Heart right ventricle (tissue), 16 donors: ENCODE measurements around the gene RYR3. TPM values are rescaled to one million over a fixed set of nuclear protein-coding genes. Genes with fewer than 3 reads are reported as not detected.
"Not testable (repeated sequence)": the region's sequence is repeated elsewhere in the genome, so short reads cannot be mapped to it uniquely, and the experiment has no call there.

Experiments
- ATAC-seq, 8 donors: fragments of 200-7000 bp; cut with Tn5 transposase; one replicate each; pipeline ENCODE4 v1.9.1; 2020; ENCODE audit warnings: mild to moderate bottlenecking in 8 of 8, moderate library complexity in 8 of 8, moderate number of reproducible peaks in 1 of 8
- DNase-seq, 2 donors: peaks; one replicate each; pipeline ENCODE4 v3.0.0-alpha.2; 2020
- H3K27ac ChIP-seq, 10 donors: fragments of 200-600 bp; sonication (generic) in 2 of 10; one replicate each; pipeline versions ENCODE4 v1.5.0 to v1.8.0; 2020 to 2022; ENCODE audit warnings: mild to moderate bottlenecking in 3 of 10
- H3K27me3 ChIP-seq, 7 donors: fragments of 200-600 bp; one replicate each; pipeline ENCODE4 v1.8.0; 2021 to 2022; ENCODE audit warnings: mild to moderate bottlenecking in 2 of 7
- H3K36me3 ChIP-seq, 9 donors: fragments of 200-600 bp; sonication (generic) in 1 of 9; one replicate each; pipeline versions ENCODE4 v1.5.0 to v1.8.0; 2020 to 2022; ENCODE audit warnings: mild to moderate bottlenecking in 2 of 9
- H3K4me1 ChIP-seq, 9 donors: fragments of 200-600 bp; sonication (generic) in 1 of 9; one replicate each; pipeline versions ENCODE4 v1.5.0 to v1.8.0; 2020 to 2022; ENCODE audit warnings: mild to moderate bottlenecking in 4 of 9
- H3K4me3 ChIP-seq, 10 donors: fragments of 200-600 bp; sonication (generic) in 2 of 10; one replicate each; pipeline versions ENCODE4 v1.5.0 to v1.8.0; 2020 to 2022; ENCODE audit warnings: mild to moderate bottlenecking in 7 of 10, moderate library complexity in 2 of 10
- H3K9me3 ChIP-seq, 11 donors: fragments of 200-600 bp in 10 of 11; sonication (generic) in 2 of 11; one replicate each; pipeline versions ENCODE4 v1.5.0 to v1.8.0; 2013 to 2022; ENCODE audit warnings: mild to moderate bottlenecking in 2 of 11, control low read depth in 1 of 11, moderate library complexity in 1 of 11
- CTCF ChIP-seq, 9 donors: fragments of 200-600 bp; sonication (generic) in 2 of 9; IDR thresholded peaks; one replicate each; pipeline versions ENCODE4 v1.5.0 to v1.8.0; 2021 to 2022; ENCODE audit warnings: antibody characterized with exemption in 9 of 9, mild to moderate bottlenecking in 5 of 9, moderate library complexity in 1 of 9
- WGBS, 2 donors: extraction: QIAGEN DNeasy Blood & Tissue Kit; methylation state at CpG; one replicate each; pipeline ENCODE4 v1.1.7; 2013; ENCODE audit warnings: inconsistent platforms in 1 of 2; 5-methylcytosine and 5-hydroxymethylcytosine counted together
- intact Hi-C, 10 donors: fragments of 100-400 bp; cut with DNase I; formaldehyde crosslinking; loops; one replicate each; pipeline versions ENCODE4 v1.11.1 to v1.14.2; 2022
- polyA plus RNA-seq, 2 donors: library from polyadenylated mRNA; stranded (reverse); fragments of 200-250 nt; gene quantifications; one replicate each; pipeline ENCODE4 v1.2.3, GENCODE V29; 2013
- total RNA-seq, 10 donors: library from RNA; stranded (reverse); fragmentation: NEBNext Ultra II Directional in 3 of 10; extraction: Animal tissue kit (Norgen Biotek cat#: 25700) in 3 of 10; gene quantifications; one replicate each; pipeline versions ENCODE4 v1.2.1 to v1.2.4, GENCODE V29; 2021 to 2023
- donor health status: Arrhythmogenic right ventricular cardiomyopathy.
- donor health status: ischemic (EF 13 %, LVEDD 7.1; RV severe dilation, severe dysfunction).
- donor health status: healthy with polysubstance abuse.
- donor health status: DM: no; HTN: yes; CAD: no.
- donor health status: DM: no; HTN: no; CAD: no.
- donor health status: ischemic (EF 25% LVEDD 6.9; RV normal size, moderate dysfunction).
- donor health status: ischemic (EF 25% LVEDD 5.7; RV mildly dilated, moderate dysfunction).
- donor health status: healthy.
- donor health status: DM: yes; HTN: yes; CAD: no.
- donor health status: Ischemic cardiomyopathy.
- donor health status: ischemic (EF 35%, LVEDD 5.7; RV mildly dilated, moderate dysfunction).
- donor health status: nonischemic (EF 11% LVEDD 7.7; RV severe dilation, severe dysfunction).
- donor health status: DM: yes; HTN: yes; CAD: no.
- donor health status: PGD.
- donor health status: ischemic (EF 29% LVEDD 5.4; RV normal size, mild dysfunction).
- donor health status: nonischemic (EF 23%, LVEDD 6.1; RV moderate dilation, normal function).

RYR3 gene
- total and polyA plus RNA-seq, 12 donors: 0.02 to 1.00 (median 0.13) TPM; not detected in 2

GRCh38 chr15:33813891-33814290 lies 503.1 kb downstream of the RYR3 start:
- intact Hi-C loops: loop anchor here in 1 of 10 donors (5.0 kb wide), 1 partner anchor 47 kb away; no protein-coding TSS in a partner anchor
- Histone ChIP-seq H3K36me3 (no peaks in the 10 kb centered on the region), H3K9me3 (no peaks in the 10 kb centered on the region), H3K27ac (no peak overlapping the region), H3K27me3 (peaks cover 0 to 3% (median 0%) of the 10 kb centered on the region in 7 donors), H3K4me1 (no peaks in the 10 kb centered on the region), H3K4me3 (no peak overlapping the region)
- no peak for TF ChIP-seq CTCF (IDR thresholded peaks at IDR 0.05)
- no peak for ATAC-seq
- WGBS, 2 donors: 25 to 37% methylated on average over 3 of the region's 3 CpGs
- no peak for DNase-seq

DNA sequence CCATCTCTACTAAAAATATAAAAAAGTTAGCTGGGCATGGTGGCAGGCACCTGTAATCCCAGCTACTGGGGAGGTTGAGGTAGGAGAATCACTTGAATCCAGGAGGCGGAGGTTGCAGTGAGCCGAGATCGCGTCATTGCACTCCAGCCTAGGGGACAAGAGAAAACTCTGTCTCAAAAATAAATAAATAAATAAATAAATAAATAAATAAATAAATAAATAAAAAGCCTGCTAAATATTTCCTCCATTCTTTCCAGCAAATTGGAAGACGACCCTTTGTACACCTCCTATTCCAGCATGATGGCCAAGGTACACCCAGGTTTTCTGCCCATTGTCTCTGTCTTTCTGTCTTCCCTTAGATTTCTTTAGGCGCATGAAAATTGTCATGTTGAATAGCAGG lies 508.7 kb downstream of the RYR3 start:
- H3K27me3 ChIP-seq, H3K36me3 ChIP-seq, intact Hi-C loops, H3K27ac ChIP-seq, ATAC-seq, DNase-seq, H3K4me3 ChIP-seq, H3K4me1 ChIP-seq, H3K9me3 ChIP-seq: not testable (repeated sequence)
- WGBS, 2 donors: 97 to 98% methylated on average over 6 of the region's 6 CpGs

- 56 to 71% methylated on average over 4 of the region's 4 CpGs for WGBS, 2 donors
- Histone ChIP-seq H3K9me3 (no peaks in the 10 kb centered on the region), H3K4me1 (no peaks in the 10 kb centered on the region), H3K27ac (no peak overlapping the region), H3K27me3 (peaks cover 0 to 3% (median 0%) of the 10 kb centered on the region in 7 donors), H3K36me3 (no peaks in the 10 kb centered on the region), H3K4me3 (no peak overlapping the region)
- intact Hi-C loops: loop anchor here in 1 of 10 donors (5.0 kb wide), 1 partner anchor 670 kb away; no protein-coding TSS in a partner anchor
- no peak for ATAC-seq
- TF ChIP-seq CTCF (IDR thresholded peaks at IDR 0.05): no peak
- DNase-seq: no peak
Observed at GRCh38 chr15:33822479-33822878, 511.7 kb downstream of the RYR3 start.

DNA sequence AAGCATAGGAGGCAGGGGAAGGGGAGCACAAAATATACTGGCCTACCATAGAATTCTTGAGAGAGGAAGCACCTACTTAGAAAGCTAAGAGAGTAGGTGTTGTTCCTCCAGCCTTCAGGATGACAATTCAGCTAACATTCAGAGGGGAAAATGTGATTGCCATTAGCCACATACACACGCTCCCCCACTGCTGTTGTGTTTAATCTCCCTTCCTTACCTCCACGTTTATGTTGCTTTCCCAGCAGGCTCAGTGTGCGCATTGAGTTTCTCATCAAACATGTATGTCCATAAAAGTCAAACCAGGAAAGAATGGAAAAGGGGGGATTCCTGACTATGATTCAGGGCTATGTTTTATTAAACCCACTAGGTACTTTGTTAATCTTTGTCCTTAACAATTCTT lies 512.4 kb downstream of the RYR3 start:
- Histone ChIP-seq H3K4me3 (no peak overlapping the region), H3K27me3 (peaks cover 0 to 3% (median 0%) of the 10 kb centered on the region in 7 donors), H3K9me3 (peaks cover 0 to under 1% (median 0%) of the 10 kb centered on the region in 11 donors), H3K36me3 (no peaks in the 10 kb centered on the region), H3K4me1 (no peaks in the 10 kb centered on the region), H3K27ac (no peak overlapping the region)
- intact Hi-C loops: loop anchor here in 1 of 10 donors (5.0 kb wide), 1 partner anchor 669 kb away; no protein-coding TSS in a partner anchor
- 71 to 73% methylated on average over 3 of the region's 3 CpGs for WGBS, 2 donors
- no peak for TF ChIP-seq CTCF (IDR thresholded peaks at IDR 0.05)
- DNase-seq: no peak
- no peak for ATAC-seq

GRCh38 chr15:33825453-33825852 lies 514.7 kb downstream of the RYR3 start:
- DNase-seq (no peak), ATAC-seq (no peak)
- TF ChIP-seq CTCF (IDR thresholded peaks at IDR 0.05): no peak
- intact Hi-C loops: no loop called here
- Histone ChIP-seq H3K27me3 (peaks cover 0 to 3% (median 0%) of the 10 kb centered on the region in 7 donors), H3K4me1 (no peaks in the 10 kb centered on the region), H3K36me3 (no peaks in the 10 kb centered on the region), H3K4me3 (no peak overlapping the region), H3K27ac (no peak overlapping the region), H3K9me3 (peaks cover 0 to 11% (median 0%) of the 10 kb centered on the region in 11 donors)
- 90 to 94% methylated on average over 8 of the region's 8 CpGs for WGBS, 2 donors
